ENCODE data around the gene AXL. TPM values are rescaled to one million over a fixed set of nuclear protein-coding genes. Genes with fewer than 3 reads are reported as not detected.

The AXL gene
- total RNA-seq, 1 donor from 2014 or later, result 4.9 TPM

DNA sequence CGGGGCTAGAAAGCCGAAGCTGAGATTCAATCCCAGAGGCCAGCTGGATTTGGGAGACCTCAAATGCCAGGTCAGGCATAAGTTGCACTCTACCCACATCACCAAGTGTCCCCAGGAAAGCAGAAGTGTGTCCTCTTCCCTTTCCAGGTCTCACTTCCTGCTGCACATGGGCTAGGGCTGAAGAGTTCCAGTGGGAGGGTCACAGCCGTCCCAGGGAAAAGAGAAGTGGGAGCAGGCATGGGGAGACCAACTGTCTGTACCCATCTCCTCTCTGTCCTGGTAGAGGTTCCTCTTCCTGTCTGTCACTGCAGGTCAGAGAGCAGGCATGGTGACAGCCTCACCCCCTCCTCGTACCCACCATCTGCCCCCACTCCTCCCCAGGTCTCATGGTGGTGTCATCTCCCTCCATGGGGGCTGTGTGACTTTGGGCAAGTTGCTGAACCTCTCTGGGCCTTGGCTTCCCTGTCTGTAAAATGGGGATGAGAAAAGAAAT lies 14.8 kb downstream of the AXL start:
- no peak for DNase-seq (ENCODE audit: low spot score in 2 of 2)
- no peak for FAIRE-seq

GRCh38 chr19:41234512-41235168 lies 15.6 kb downstream of the AXL start:
- no peak for FAIRE-seq
- DNase-seq (ENCODE audit: low spot score in 2 of 2), result no peak

- no peak for FAIRE-seq
- no peak for DNase-seq (ENCODE audit: low spot score in 2 of 2)
Measured at GRCh38 chr19:41235480-41235879, 16.5 kb downstream of the AXL start.

DNA sequence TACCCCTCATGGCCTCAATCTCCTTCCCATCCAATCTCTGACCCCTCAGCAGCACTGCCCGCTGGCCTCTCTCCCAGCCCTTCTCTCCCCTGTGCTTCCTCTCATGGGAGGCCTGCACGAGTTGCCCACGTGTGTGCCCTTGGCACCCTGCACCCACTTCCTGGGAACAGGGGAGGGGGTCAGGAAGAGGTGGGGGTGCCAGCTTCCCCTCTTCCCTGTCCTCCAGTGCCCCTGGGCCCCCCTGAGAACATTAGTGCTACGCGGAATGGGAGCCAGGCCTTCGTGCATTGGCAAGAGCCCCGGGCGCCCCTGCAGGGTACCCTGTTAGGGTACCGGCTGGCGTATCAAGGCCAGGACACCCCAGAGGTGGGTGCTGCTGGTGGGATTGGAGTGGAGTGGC lies 19.2 kb downstream of the AXL start:
- no peak for DNase-seq (ENCODE audit: low spot score in 2 of 2)
- no peak for FAIRE-seq

- no peak for DNase-seq (ENCODE audit: low spot score in 2 of 2)
- FAIRE-seq, result no peak
Measured at GRCh38 chr19:41239363-41239762, 20.3 kb downstream of the AXL start.

DNA sequence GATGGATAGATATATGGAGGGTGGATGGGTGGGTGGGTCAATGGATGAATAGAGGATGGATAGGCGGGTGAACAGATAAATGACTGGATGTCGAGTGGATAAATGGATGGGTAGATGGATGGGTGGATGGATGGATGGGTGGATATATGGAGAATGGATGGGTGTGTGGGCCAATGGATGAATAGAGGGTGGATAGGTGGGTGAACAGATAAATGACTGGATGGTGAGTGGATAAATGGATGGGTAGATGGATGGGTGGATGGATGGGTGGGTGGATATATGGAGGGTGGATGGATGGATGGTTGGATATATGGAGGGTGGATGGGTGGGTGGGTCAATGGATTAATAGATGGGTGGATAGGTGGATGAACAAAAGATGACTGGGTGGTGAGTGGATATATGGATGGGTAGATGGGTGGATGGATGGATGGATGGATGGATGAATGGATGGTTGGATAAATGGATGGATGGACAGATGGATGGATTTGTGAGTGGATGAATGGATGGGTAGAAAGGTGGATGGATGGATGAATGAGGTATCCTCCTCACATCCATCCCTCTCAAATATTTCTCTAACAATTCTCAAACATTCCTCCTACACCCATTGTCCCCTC lies 21.0 kb downstream of the AXL start:
- FAIRE-seq, result no peak
- DNase-seq (ENCODE audit: low spot score in 2 of 2), result no peak

- DNase-seq (ENCODE audit: low spot score in 2 of 2), result no peak
- FAIRE-seq, result no peak
Measured at GRCh38 chr19:41241859-41242258, 22.8 kb downstream of the AXL start.

GRCh38 chr19:41244117-41244516 lies 25.1 kb downstream of the AXL start:
- DNase-seq (ENCODE audit: low spot score in 2 of 2) (no peak), FAIRE-seq (no peak)

GRCh38 chr19:41245843-41246242 lies 26.8 kb downstream of the AXL start:
- no peak for FAIRE-seq
- DNase-seq (ENCODE audit: low spot score in 2 of 2), result no peak

- DNase-seq (ENCODE audit: low spot score in 2 of 2) (no peak), FAIRE-seq (no peak)
Measured at GRCh38 chr19:41248895-41249294, 29.9 kb downstream of the AXL start.

- FAIRE-seq, result no peak
- no peak for DNase-seq (ENCODE audit: low spot score in 2 of 2)
Measured at GRCh38 chr19:41249707-41250423, 30.8 kb downstream of the AXL start.

GRCh38 chr19:41253660-41254059 lies 34.6 kb downstream of the AXL start:
- DNase-seq (ENCODE audit: low spot score in 2 of 2) (no peak), FAIRE-seq (no peak)

DNA sequence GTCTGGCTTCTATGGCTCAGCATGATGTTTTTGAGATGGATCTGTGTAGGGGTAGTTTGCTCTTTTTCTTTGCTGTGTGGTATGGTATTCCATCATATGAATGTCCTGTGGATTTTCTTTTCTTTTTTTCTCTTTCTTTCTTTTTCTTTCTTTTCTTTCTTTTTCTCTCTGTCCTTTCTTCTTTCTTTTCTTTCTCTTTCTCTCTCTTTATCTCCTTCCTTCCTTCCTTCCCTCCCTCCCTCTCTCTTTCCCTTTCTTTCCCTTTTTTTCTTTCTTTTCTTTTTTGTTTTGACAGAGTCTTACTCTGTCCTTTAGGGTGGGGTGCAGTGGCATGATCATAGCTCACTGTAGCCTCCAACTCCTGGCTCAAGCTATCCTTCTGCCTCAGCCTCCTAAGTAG lies 36.1 kb downstream of the AXL start:
- FAIRE-seq (no peak), DNase-seq (ENCODE audit: low spot score in 2 of 2) (no peak)

DNA sequence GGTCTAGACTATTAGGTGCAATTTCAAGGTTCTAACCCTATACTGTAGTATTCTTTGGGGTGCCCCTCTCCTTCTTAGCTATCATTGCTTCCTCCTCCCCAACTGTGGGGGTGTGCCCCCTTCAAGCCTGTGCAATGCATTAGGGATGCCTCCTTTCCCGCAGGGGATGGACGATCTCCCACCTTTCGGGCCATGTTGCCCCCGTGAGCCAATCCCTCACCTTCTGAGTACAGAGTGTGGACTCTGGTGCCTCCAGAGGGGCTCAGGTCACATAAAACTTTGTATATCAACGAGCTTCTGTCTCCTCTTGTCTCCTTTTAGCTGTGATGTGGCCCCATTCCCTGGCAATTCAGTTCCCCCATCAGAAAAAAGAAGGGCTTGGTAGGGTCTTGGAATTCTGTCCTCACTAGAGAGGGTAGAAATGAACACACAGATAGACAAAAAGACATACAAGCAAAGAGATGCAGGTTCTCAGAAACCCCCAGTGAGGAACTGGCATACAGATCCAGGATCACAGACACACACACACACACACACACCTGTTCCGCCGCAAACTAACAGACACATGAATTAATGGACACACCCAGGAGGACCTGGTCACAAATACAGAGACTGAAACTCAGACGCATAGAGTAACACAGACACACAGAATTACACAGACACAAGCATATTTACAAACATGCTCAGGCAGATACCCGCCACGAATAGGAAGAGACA lies 42.6 kb downstream of the AXL start:
- DNase-seq (ENCODE audit: low spot score in 2 of 2), result no peak
- no peak for FAIRE-seq

DNA sequence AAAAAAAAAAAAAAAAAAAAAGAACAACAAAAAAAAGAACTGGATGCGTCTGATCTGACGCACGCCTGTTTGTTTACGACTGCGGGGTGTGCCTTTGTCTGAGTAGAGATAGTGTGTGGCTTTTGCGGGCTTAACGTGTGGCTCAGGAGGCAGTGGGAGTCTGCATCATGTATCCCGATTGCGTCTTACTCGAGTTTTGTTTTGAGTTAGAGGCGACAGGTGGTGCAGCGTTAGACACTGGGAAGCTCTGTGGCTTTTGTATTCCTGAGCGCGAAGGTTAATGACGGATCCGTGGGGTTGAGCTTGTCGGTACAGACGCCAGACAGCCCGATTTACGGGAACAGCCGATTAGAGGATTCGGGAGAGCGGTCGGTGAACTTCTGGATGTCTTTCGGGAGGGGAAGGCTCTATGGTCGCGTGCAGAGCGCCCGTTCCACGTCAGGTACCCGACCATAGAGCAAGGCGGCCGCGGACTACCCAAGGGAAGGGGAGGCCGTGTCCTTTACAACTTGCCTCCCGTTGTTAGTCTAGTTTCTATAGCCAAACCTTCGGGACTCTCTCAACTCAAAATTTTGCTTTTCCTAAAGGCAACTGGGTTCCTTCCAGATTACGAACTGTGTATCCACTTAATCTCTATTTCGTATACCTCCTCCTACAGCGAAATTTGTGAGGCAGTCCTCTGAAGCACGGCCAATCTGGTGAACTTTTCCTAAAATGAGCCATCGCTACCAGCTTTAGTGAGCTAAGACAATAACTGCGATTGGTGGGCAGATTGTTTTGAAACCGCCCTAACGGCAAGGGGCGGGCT lies 44.2 kb downstream of the AXL start:
- FAIRE-seq (no peak), DNase-seq (ENCODE audit: low spot score in 2 of 2) (peak; percentile 42 to 43)

- DNase-seq (ENCODE audit: low spot score in 2 of 2), result peak; percentile 98
- FAIRE-seq, result peak; percentile 99
Measured at GRCh38 chr19:41263850-41264580, 45.0 kb downstream of the AXL start, which contains the start of gene HNRNPUL1. TSS of gene HNRNPUL1 (plus strand) at chr19:41264372. CDS start at chr19:41264504, 132 bp downstream.

- no peak for FAIRE-seq
Measured at GRCh38 chr19:41264581-41265394, 45.8 kb downstream of the AXL start.

GRCh38 chr19:41265395-41266153 lies 46.6 kb downstream of the AXL start:
- DNase-seq (ENCODE audit: low spot score in 2 of 2), result no peak

More at GRCh38 chr19:41264581-41265394, 45.8 kb downstream of the AXL start:
- DNase-seq (ENCODE audit: low spot score in 2 of 2), result peak in 1 of 2 donors; percentile 32

More at GRCh38 chr19:41265395-41266153, 46.6 kb downstream of the AXL start:
- no peak for FAIRE-seq

Data from frontal cortex (tissue), 4 donors.